Uterus (tissue), 2 donors: ENCODE data around the gene NR2E1.

Experiments used
- CTCF ChIP-seq, 4 experiments: fragments of 200-600 bp in 2 of 4; fragments of 450-650 bp in 2 of 4; sonication (generic) in 2 of 4; IDR thresholded peaks; one replicate each; pipeline ENCODE4 v1.5.1; 2016 to 2019; ENCODE audit warnings: antibody characterized with exemption in 4 of 4, mild to moderate bottlenecking in 2 of 4, moderate library complexity in 1 of 4
- POLR2A ChIP-seq, 2 donors: fragments of 450-650 bp; IDR thresholded peaks; one replicate each; pipeline ENCODE4 v1.6.1; 2016; ENCODE audit warnings: antibody characterized with exemption in 2 of 2, mild to moderate bottlenecking in 1 of 2, moderate library complexity in 1 of 2

GRCh38 chr6:108119769-108120141 is 46.1 kb upstream of the NR2E1 start:
- no peak for TF ChIP-seq CTCF (IDR thresholded peaks at IDR 0.05)
- TF ChIP-seq POLR2A (IDR thresholded peaks at IDR 0.05) = no peak
